Fibroblast of lung (primary cell): ENCODE measurements around the gene TMEM115. TPM values are rescaled to one million over a fixed set of nuclear protein-coding genes. Genes with fewer than 3 reads are reported as not detected.
A peak's percentile ranks its signal among the peaks of the same experiment; 100 is the strongest.

Experiments
- DNase-seq, 2 donors: peaks; one replicate each; pipeline versions ENCODE4 v3.0.0 to v3.0.0-alpha.2; 2010; ENCODE audit warnings: low read depth in 2 of 2
- H2AFZ ChIP-seq: 2 replicates; pipeline ENCODE4 v1.5.1; 2012; ENCODE audit warnings: low read length, control low read depth, inconsistent platforms
- H3K27ac ChIP-seq: 2 replicates; pipeline ENCODE4 v1.5.1; 2011; ENCODE audit warnings: low read length, control low read depth; ENCODE audit not compliant: insufficient read depth
- H3K27me3 ChIP-seq: 2 replicates; pipeline ENCODE4 v1.5.1; 2011; ENCODE audit warnings: mild to moderate bottlenecking, low read length; ENCODE audit not compliant: control insufficient read depth, insufficient read depth
- H3K36me3 ChIP-seq: 2 replicates; pipeline ENCODE4 v1.5.1; 2011; ENCODE audit warnings: low read length; ENCODE audit not compliant: control insufficient read depth, insufficient read depth
- H3K4me1 ChIP-seq: 2 replicates; pipeline ENCODE4 v1.5.1; 2011; ENCODE audit warnings: low read length; ENCODE audit not compliant: control insufficient read depth, insufficient read depth; ENCODE audit errors: extremely low read depth
- H3K4me2 ChIP-seq: 2 replicates; pipeline ENCODE4 v1.5.1; 2011; ENCODE audit warnings: low read length, control low read depth; ENCODE audit not compliant: insufficient read depth; ENCODE audit errors: extremely low read depth
- H3K4me3 ChIP-seq, 4 experiments: fragments of 200-600 bp in 1 of 4; sonication (generic) in 1 of 4; replicated peaks in 1 of 4; 2 replicates each; pipeline ENCODE4 v1.5.1; 2011 to 2016; ENCODE audit warnings: low read length in 4 of 4, low read depth in 3 of 4, mild to moderate bottlenecking in 3 of 4, control low read depth in 2 of 4, inconsistent platforms in 1 of 4, mixed read lengths in 1 of 4; ENCODE audit not compliant: insufficient read depth in 1 of 4; ENCODE audit errors: control extremely low read depth in 1 of 4
- H3K79me2 ChIP-seq: 2 replicates; pipeline ENCODE4 v1.5.1; 2012; ENCODE audit warnings: mild to moderate bottlenecking, low read length, inconsistent platforms; ENCODE audit not compliant: control insufficient read depth, insufficient read depth
- H3K9ac ChIP-seq: 2 replicates; pipeline ENCODE4 v1.5.1; 2011; ENCODE audit warnings: mild to moderate bottlenecking, low read length, control low read depth; ENCODE audit not compliant: insufficient read depth
- H3K9me3 ChIP-seq: 2 replicates; pipeline ENCODE4 v1.5.1; 2012; ENCODE audit warnings: low read depth, low read length; ENCODE audit not compliant: control insufficient read depth, insufficient read depth
- H4K20me1 ChIP-seq: 2 replicates; pipeline ENCODE4 v1.5.1; 2011; ENCODE audit warnings: low read length; ENCODE audit not compliant: control insufficient read depth, insufficient read depth; ENCODE audit errors: extremely low read depth
- CTCF ChIP-seq, 2 donors: IDR thresholded peaks in 1 of 2; conservative IDR thresholded peaks in 1 of 2; 1 replicate in 1 of 2; 2 replicates in 1 of 2; pipeline ENCODE4 v1.5.1; 2011 to 2012; ENCODE audit warnings: low read length in 2 of 2, control low read depth in 1 of 2, inconsistent platforms in 1 of 2, low read depth in 1 of 2, mild to moderate bottlenecking in 1 of 2
- EZH2 ChIP-seq: IDR thresholded peaks from 2 replicates; pipeline ENCODE4 v1.5.1; 2012; ENCODE audit warnings: low read length, control low read depth, mild to moderate bottlenecking; ENCODE audit errors: missing control alignments
- polyA plus RNA-seq, 2 donors: library from polyadenylated mRNA; depleted of rRNA in 1 of 2; stranded (reverse) in 1 of 2; unstranded in 1 of 2; fragments of >200 nt; gene quantifications; 2 replicates each; pipeline ENCODE4 v1.2.1, GENCODE V29; 2011 to 2012; ENCODE audit warnings: missing spikeins in 1 of 2
- total RNA-seq: library from RNA; depleted of rRNA; stranded (reverse); fragments of >200 nt; gene quantifications from 2 replicates; pipeline ENCODE4 v1.2.1, GENCODE V29; 2014

The TMEM115 gene
- total and polyA plus RNA-seq, 2 donors (not counting 1 experiment from before 2014, with no cell fraction given): 28.2 to 44.8 TPM

GRCh38 chr3:50322386-50323091 lies 36.8 kb downstream of the TMEM115 start, which contains the start of gene HYAL2:
Gene HYAL2 (minus strand): TSS chr3:50322745. CDS start chr3:50320489, 2,256 bp downstream.
- Histone ChIP-seq H3K27me3 (no peaks in the 10 kb centered on the region), H3K27ac (peak within 1 kb of the TSS; percentile 99), H3K4me1 (peaks cover 8% of the 10 kb centered on the region), H3K36me3 (peaks cover 18% of the 10 kb centered on the region), H3K9me3 (no peaks in the 10 kb centered on the region), H3K4me3 (peak within 1 kb of the TSS; percentile 64 to 69 (median 66)), H2AFZ (peak within 1 kb of the TSS; percentile 95), H3K4me2 (peak within 1 kb of the TSS; percentile 69), H3K9ac (peak within 1 kb of the TSS; percentile 99), H4K20me1 (no peaks in the 10 kb centered on the region), H3K79me2 (peaks cover 32% of the 10 kb centered on the region)
- TF ChIP-seq CTCF (conservative IDR thresholded peaks at IDR 0.05 in 1 of 2, IDR thresholded peaks at IDR 0.05 in 1 of 2; ENCODE audit: low read depth in 1 of 2, low read length in 2 of 2): no peak
- TF ChIP-seq EZH2: no peak
- no peak for DNase-seq

- TF ChIP-seq CTCF (conservative IDR thresholded peaks at IDR 0.05 in 1 of 2, IDR thresholded peaks at IDR 0.05 in 1 of 2; ENCODE audit: low read depth in 1 of 2, low read length in 2 of 2) (no peak), EZH2 (no peak)
- H2AFZ ChIP-seq: peak overlapping the region; percentile 48
- peak overlapping the region; percentile 30 to 69 (median 65) for H3K4me3 ChIP-seq
- peak overlapping the region; percentile 99 for H3K27ac ChIP-seq
- DNase-seq: no peak
- H3K27me3 ChIP-seq: no peaks in the 10 kb centered on the region
- H3K4me1 ChIP-seq: peaks cover 7% of the 10 kb centered on the region
- peak overlapping the region; percentile 54 for H3K4me2 ChIP-seq
- no peaks in the 10 kb centered on the region for H4K20me1 ChIP-seq
- no peaks in the 10 kb centered on the region for H3K9me3 ChIP-seq
- H3K9ac ChIP-seq: peak overlapping the region; percentile 57
- peaks cover 27% of the 10 kb centered on the region for H3K79me2 ChIP-seq
- H3K36me3 ChIP-seq: peaks cover 19% of the 10 kb centered on the region
Measured at GRCh38 chr3:50322115-50322385, 37.3 kb downstream of the TMEM115 start.

- Histone ChIP-seq H3K9ac (peak overlapping the region; percentile 99), H3K4me2 (peak overlapping the region; percentile 69), H4K20me1 (no peaks in the 10 kb centered on the region), H3K27me3 (no peaks in the 10 kb centered on the region), H3K79me2 (peaks cover 23% of the 10 kb centered on the region), H3K4me3 (peak overlapping the region; percentile 64 to 69 (median 66)), H3K4me1 (peaks cover 7% of the 10 kb centered on the region), H3K9me3 (no peaks in the 10 kb centered on the region), H3K36me3 (peaks cover 19% of the 10 kb centered on the region), H3K27ac (peak overlapping the region; percentile 99), H2AFZ (peak overlapping the region; percentile 95)
- TF ChIP-seq EZH2: no peak
- TF ChIP-seq CTCF (conservative IDR thresholded peaks at IDR 0.05 in 1 of 2, IDR thresholded peaks at IDR 0.05 in 1 of 2; ENCODE audit: low read depth in 1 of 2, low read length in 2 of 2): peak; percentile 11 to 41
- DNase-seq: peak; percentile 88 to 89
Measured at GRCh38 chr3:50321336-50322114, 37.8 kb downstream of the TMEM115 start.
